SK-N-SH (cell line): Measurements from ENCODE around the gene ARHGAP6.

ENCODE experiments used
- EP300 ChIP-seq, 2 experiments: IDR thresholded peaks; 2 replicates each; pipeline versions ENCODE4 v1.4.0 to v1.6.1; 2012; ENCODE audit warnings: borderline replicate concordance in 1 of 2, low read depth in 1 of 2, low read length in 1 of 2
- MAX ChIP-seq: IDR thresholded peaks from 2 replicates; pipeline ENCODE4 v1.4.0; 2012; ENCODE audit warnings: low read depth
- REST ChIP-seq: IDR thresholded peaks from 2 replicates; pipeline ENCODE4 v1.6.1; 2012; ENCODE audit warnings: mild to moderate bottlenecking, low read depth, low read length, moderate library complexity

GRCh38 chrX:11478026-11478425 lies 187.7 kb downstream of the ARHGAP6 start:
- TF ChIP-seq EP300 (IDR thresholded peaks at IDR 0.05; ENCODE audit: borderline replicate concordance in 1 of 2, low read depth in 1 of 2, low read length in 1 of 2) = no peak
- no peak for TF ChIP-seq MAX
- no peak for TF ChIP-seq REST
